Measurements from ENCODE around the gene MAP2K6.

The MAP2K6 gene

GRCh38 chr17:69588316-69588715 lies 173.8 kb downstream of the MAP2K6 start:
- no peak for DNase-seq

DNA sequence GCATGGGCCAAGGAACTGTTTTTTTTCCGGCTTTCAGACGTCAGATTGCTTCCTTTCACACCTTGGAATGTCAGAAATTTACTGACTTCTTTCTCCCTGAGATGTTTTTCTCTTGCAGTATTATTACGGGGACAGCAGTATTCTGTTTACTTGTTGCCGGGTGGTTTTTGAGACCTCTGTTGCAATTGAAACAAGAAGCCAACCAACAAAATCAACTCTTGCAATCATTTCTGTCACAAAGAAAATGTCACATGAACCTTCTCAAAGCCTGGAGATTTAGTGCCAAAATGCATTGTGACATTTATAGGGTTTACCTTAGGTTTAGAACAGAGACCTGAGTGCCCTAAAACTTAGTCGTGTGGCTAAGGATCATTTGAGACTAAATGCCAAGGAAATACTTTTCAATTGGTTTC lies 174.3 kb downstream of the MAP2K6 start:
- no peak for DNase-seq

DNA sequence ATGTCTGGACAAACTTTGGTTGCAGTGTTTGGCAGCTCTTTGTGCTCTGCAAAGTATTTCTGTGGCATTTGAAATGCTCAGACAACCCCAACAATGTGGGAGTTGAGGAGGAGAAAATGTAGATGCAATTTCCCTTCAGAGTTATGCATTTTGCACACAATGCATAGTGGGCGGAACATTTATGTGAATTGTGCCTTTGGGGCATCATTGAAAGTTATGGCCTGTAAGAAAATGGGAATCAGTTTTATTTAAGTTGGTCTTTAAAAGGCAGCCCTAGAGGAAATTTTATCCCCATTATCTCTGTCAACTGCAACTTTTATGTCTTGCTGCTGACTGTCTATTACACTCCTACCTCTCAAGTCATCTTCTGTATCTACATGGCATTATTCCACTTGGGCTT lies 176.2 kb downstream of the MAP2K6 start:
- no peak for DNase-seq

DNA sequence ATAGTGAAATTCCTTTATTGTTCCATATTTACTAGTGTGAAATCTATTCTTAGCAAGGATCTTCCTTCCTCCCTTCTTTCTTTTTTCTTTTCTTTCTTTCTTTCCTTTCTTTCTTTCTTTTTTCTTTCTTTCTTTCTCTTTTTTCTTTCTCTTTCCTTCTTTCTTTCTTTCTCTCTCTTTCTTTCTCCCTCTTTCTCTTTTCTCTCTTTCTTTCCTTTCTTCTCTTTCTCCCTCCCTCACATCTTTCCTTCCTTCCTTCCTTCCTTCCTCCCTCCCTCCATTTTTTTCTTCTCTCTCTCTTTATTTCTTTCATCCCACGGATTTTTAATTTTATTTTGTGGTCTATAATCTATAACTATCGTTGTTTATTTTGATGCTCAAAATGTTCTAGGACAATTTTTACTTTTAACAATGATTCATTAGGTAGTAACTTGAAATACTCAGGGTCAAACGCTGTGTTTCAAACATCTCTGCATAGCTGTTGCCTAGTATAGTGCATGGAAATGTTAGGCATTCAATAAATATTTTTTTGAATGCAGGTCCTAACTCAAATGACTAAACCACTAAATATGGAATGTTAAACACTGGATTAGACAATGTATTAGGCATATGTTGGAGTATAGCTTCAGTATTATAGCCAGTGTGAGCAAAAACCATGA lies 178.3 kb downstream of the MAP2K6 start:
- no peak for DNase-seq

DNA sequence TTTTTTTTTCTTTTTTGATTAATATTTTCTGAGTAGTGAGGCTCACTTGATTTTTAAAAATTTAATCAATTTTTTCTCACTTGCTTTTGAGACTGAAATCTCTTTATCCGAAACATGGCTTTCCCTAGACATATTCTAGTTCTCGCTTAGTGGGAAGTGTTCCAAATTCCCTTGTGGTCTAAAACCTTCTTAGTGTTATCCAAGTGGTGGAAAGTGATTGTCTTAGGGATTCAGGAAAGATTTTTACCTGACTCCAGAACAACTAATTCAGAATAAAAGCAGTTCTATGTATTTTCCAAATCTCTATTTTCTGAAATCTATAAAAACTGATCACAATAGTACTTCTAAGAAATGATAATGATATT lies 178.8 kb downstream of the MAP2K6 start:
- no peak for DNase-seq

DNA sequence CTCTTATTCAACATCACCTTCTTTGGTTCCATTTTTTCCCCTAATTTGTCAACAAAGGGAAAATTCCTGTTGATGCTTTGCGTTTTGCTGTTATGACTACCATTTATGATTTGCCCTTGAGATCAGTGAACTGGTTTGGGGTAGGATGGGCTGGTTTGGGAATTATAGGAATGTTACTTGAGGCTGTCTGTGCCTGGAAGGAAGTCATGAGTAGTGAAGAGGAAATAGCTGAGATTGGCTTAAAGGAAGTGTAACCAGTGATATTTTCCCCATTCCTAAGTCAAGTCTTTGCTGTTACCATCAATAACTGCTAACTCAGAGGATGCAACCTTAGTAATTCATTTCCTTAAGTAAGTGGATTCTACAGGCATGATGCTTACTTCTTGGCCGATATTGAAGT lies 179.2 kb downstream of the MAP2K6 start:
- DNase-seq, result no peak

DNA sequence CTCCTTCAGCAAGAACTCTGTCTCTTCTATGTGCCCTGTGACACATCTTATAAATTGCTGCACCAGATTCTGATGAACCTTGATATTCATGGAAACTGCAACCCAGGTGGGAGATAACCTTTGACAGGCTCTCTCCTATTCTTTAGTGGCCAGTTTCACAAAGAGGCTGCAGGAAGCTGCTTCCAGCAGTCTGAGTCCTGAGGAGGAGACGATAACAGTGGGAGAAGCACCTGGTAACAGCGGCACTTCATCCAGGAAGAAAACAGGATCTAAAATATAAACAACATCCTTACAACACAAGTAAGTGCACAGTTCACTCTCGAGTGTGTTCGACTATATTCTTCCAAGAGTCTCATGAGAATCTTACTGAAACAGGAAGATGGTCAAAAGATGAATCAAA lies 180.1 kb downstream of the MAP2K6 start:
- no peak for DNase-seq

DNA sequence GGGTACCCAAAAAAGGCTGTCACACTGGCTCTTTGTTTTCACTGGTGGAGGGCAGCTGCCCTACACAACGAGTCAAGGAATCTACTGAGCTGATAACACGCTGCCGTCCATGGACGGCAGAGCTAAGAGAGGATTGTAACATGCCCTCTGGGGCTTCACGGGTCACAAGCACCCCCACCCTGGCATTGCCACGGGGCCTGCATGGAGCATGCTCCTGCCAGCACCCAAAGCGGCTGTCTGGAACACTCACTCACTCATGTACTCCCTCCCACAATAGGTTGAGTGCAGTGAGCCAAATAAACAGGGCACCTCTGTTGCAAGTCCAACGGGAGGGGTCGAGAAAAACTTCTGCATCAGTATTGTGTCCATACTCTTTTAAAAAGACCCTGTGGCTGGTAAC lies 181.6 kb downstream of the MAP2K6 start:
- no peak for DNase-seq

GRCh38 chr17:69597898-69598692 lies 183.6 kb downstream of the MAP2K6 start:
- no peak for DNase-seq

DNA sequence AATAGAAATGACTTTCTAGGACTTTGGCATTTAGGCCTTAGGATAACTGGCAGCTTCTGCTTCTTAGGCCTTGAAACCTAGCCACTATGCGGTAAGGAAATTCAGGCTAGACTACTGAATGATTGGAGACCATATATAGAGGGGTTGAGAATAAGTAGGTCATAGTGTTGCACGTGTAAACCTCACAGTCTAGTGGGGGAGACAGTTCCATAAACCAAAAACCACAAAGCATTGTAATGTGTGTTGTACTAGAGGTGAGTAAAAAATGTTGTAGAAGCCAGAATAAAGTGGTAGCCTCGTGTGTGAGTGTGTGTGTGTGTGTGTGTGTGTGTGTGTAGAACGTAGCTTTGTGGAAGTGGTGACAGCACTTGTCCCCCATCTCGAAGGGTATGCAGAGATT lies 188.5 kb downstream of the MAP2K6 start:
- DNase-seq, result no peak

Measured in activated CD4-positive, alpha-beta T cell treated with anti-CD3 and anti-CD28 coated beads for 4 hours (primary cell).